Esophagus muscularis mucosa (tissue), 4 donors: ENCODE measurements around the gene MACROD2. TPM values are rescaled to one million over a fixed set of nuclear protein-coding genes. Genes with fewer than 3 reads are reported as not detected.
"Not testable (repeated sequence)": the region's sequence is repeated elsewhere in the genome, so short reads cannot be mapped to it uniquely, and the experiment has no call there.

Experiments
- DNase-seq: peaks from one replicate; pipeline ENCODE4 v3.0.0-alpha.2; 2017; ENCODE audit errors: extremely low spot score
- H3K27ac ChIP-seq, 4 donors: fragments of 200-600 bp; sonication (generic); replicated peaks in 1 of 4; 1 replicate in 3 of 4; 2 replicates in 1 of 4; pipeline ENCODE4 v1.5.1; 2016 to 2019; ENCODE audit warnings: mild to moderate bottlenecking in 1 of 4
- H3K27me3 ChIP-seq, 4 donors: fragments of 200-600 bp; sonication (generic); one replicate each; pipeline versions ENCODE4 v1.5.1 to v1.6.0; 2016 to 2019
- H3K36me3 ChIP-seq, 4 donors: fragments of 200-600 bp; sonication (generic); one replicate each; pipeline ENCODE4 v1.5.1; 2016 to 2019
- H3K4me1 ChIP-seq, 4 donors: fragments of 200-600 bp; sonication (generic); one replicate each; pipeline ENCODE4 v1.5.1; 2016 to 2019
- H3K4me3 ChIP-seq, 4 donors: fragments of 200-600 bp; sonication (generic); 1 replicate in 2 of 4; 2 replicates in 2 of 4; pipeline ENCODE4 v1.5.1; 2016 to 2019; ENCODE audit warnings: mild to moderate bottlenecking in 4 of 4, moderate library complexity in 1 of 4
- H3K9me3 ChIP-seq, 4 donors: fragments of 200-600 bp; sonication (generic); 1 replicate in 3 of 4; 2 replicates in 1 of 4; pipeline ENCODE4 v1.5.1; 2016 to 2019
- CTCF ChIP-seq, 3 experiments: fragments of 200-600 bp in 2 of 3; fragments of 450-650 bp in 1 of 3; sonication (generic) in 2 of 3; IDR thresholded peaks; one replicate each; pipeline ENCODE4 v1.5.1; 2017 to 2019; ENCODE audit warnings: antibody characterized with exemption in 3 of 3, mild to moderate bottlenecking in 2 of 3, moderate library complexity in 1 of 3
- EP300 ChIP-seq: sonication (generic); formaldehyde crosslinking; IDR thresholded peaks from one replicate; pipeline ENCODE4 v1.6.1; 2017; ENCODE audit warnings: antibody characterized with exemption
- POLR2A ChIP-seq: fragments of 450-650 bp; IDR thresholded peaks from one replicate; pipeline ENCODE4 v1.6.1; 2017; ENCODE audit warnings: antibody characterized with exemption, moderate library complexity, mild to moderate bottlenecking, low read depth
- POLR2AphosphoS5 ChIP-seq, 2 donors: sonication (generic); formaldehyde crosslinking; IDR thresholded peaks; one replicate each; pipeline ENCODE4 v1.6.1; 2017; ENCODE audit warnings: antibody characterized with exemption in 2 of 2
- WGBS: methylation state at CpG from one replicate; pipeline ENCODE4 v1.1.5; 2018; 5-methylcytosine and 5-hydroxymethylcytosine counted together
- intact Hi-C: fragments of 100-400 bp; cut with DNase I; formaldehyde crosslinking; loops from one replicate; pipeline ENCODE4 v1.15.1; 2023
- total RNA-seq, 4 donors: library from RNA; depleted of rRNA; stranded (reverse); fragments of >200 nt; gene quantifications; one replicate each; pipeline versions ENCODE4 v1.1.0 to v1.2.1, GENCODE V29; 2016

The MACROD2 gene
- total RNA-seq, 4 donors from 2014 or later, result 1.4 to 3.6 (median 2.6) TPM

- H3K27ac ChIP-seq, result no peak overlapping the region
- H3K27me3 ChIP-seq, result no peaks in the 10 kb centered on the region
- intact Hi-C loops, result no loop called here
- no peaks in the 10 kb centered on the region for H3K36me3 ChIP-seq
- WGBS, result 100% methylated on average over 2 of the region's 4 CpGs
- H3K4me1 ChIP-seq, result no peaks in the 10 kb centered on the region
- TF ChIP-seq EP300 (no peak), POLR2AphosphoS5 (IDR thresholded peaks at IDR 0.05) (no peak), CTCF (IDR thresholded peaks at IDR 0.05) (no peak), POLR2A (no peak)
- no peaks in the 10 kb centered on the region for H3K9me3 ChIP-seq
- no peak overlapping the region for H3K4me3 ChIP-seq
- DNase-seq, result no peak
Measured at GRCh38 chr20:14451458-14451857, 456.1 kb downstream of the MACROD2 start.

- intact Hi-C loops, result no loop called here
Measured at GRCh38 chr20:14453259-14453658, 457.9 kb downstream of the MACROD2 start.

GRCh38 chr20:14454296-14454695 is 459.0 kb downstream of the MACROD2 start:
- DNase-seq, result no peak
- H3K4me3 ChIP-seq, result no peak overlapping the region
- TF ChIP-seq CTCF (IDR thresholded peaks at IDR 0.05) (no peak), POLR2A (no peak), POLR2AphosphoS5 (IDR thresholded peaks at IDR 0.05) (no peak)
- no peaks in the 10 kb centered on the region for H3K36me3 ChIP-seq
- intact Hi-C loops, result no loop called here
- H3K4me1 ChIP-seq, result no peaks in the 10 kb centered on the region
- H3K27ac ChIP-seq, result no peak overlapping the region
- H3K9me3 ChIP-seq, result no peaks in the 10 kb centered on the region
- 31% methylated on average over 1 of the region's 1 CpG for WGBS
- no peaks in the 10 kb centered on the region for H3K27me3 ChIP-seq

More at GRCh38 chr20:14453259-14453658, 457.9 kb downstream of the MACROD2 start:
- TF ChIP-seq CTCF (IDR thresholded peaks at IDR 0.05), result no peak
- no peak for TF ChIP-seq POLR2A
- 78% methylated on average over 3 of the region's 3 CpGs for WGBS
- DNase-seq, result no peak
- Histone ChIP-seq H3K27ac (no peak overlapping the region), H3K27me3 (no peaks in the 10 kb centered on the region), H3K9me3 (no peaks in the 10 kb centered on the region), H3K4me1 (no peaks in the 10 kb centered on the region), H3K36me3 (no peaks in the 10 kb centered on the region), H3K4me3 (no peak overlapping the region)

- 95% methylated on average over 17 of the region's 17 CpGs for WGBS
- intact Hi-C loops, H3K27me3 ChIP-seq, H3K27ac ChIP-seq, H3K36me3 ChIP-seq, H3K4me1 ChIP-seq, DNase-seq, H3K9me3 ChIP-seq, H3K4me3 ChIP-seq: not testable (repeated sequence)
Measured at GRCh38 chr20:14467104-14467827, 471.9 kb downstream of the MACROD2 start.

GRCh38 chr20:14470231-14470899 is 475.0 kb downstream of the MACROD2 start:
- 66% methylated on average over 7 of the region's 12 CpGs for WGBS
- Histone ChIP-seq H3K4me1 (no peaks in the 10 kb centered on the region), H3K27ac (no peak overlapping the region), H3K9me3 (no peaks in the 10 kb centered on the region), H3K36me3 (no peaks in the 10 kb centered on the region), H3K27me3 (no peaks in the 10 kb centered on the region), H3K4me3 (no peak overlapping the region)
- TF ChIP-seq CTCF (IDR thresholded peaks at IDR 0.05) (no peak), POLR2AphosphoS5 (IDR thresholded peaks at IDR 0.05) (no peak), EP300 (no peak), POLR2A (no peak)
- intact Hi-C loops, result no loop called here
- DNase-seq, result no peak
